Measurements from ENCODE around the gene BMPR2. TPM values are rescaled to one million over a fixed set of nuclear protein-coding genes. Genes with fewer than 3 reads are reported as not detected.
A peak's percentile ranks its signal among the peaks of the same experiment; 100 is the strongest.

BMPR2 gene
- total and polyA plus RNA-seq, 2 of the 8 experiments (the other 6 are each of a cell fraction or from before 2014, with no cell fraction given): 5.5 to 19.8 TPM

DNA sequence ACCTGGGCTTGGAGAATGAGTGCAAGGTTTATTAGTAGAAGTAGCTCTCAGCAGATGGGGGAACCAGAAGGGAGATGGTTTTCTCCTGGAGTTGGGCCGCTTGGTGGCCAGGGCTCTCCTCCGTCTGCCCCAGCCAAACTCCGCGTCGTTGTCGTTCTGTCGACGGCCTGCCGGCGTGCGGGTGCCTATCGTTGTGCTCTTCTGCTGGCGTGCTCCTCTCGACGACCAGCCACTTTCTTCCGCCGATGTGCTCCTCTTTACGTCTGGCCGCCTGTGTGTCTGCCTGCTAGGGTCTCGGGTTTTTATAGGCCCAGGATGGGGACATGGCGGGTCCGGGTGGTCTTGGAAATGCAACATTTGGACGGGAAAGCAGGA lies 119.1 kb downstream of the BMPR2 start:
- H3K4me3 ChIP-seq (ENCODE audit: extremely low read depth in 1 of 4, insufficient read depth in 2 of 4, low read depth in 3 of 4, low read length in 4 of 4): no peak overlapping the region
- no peaks in the 10 kb centered on the region for H3K79me1 ChIP-seq (ENCODE audit: low read depth, low read length)
- no peak overlapping the region for H3K14ac ChIP-seq (ENCODE audit: insufficient read length)
- H3K36me3 ChIP-seq (ENCODE audit: control insufficient read depth in 2 of 4, insufficient read depth in 4 of 4, low read length in 3 of 4): peaks cover 0 to 2% (median 0%) of the 10 kb centered on the region in 4 experiments; a peak in 1 of 8 replicates
- H3K4ac ChIP-seq (replicated peaks; ENCODE audit: insufficient read length, low read depth, low read length): no peak overlapping the region
- H2BK20ac ChIP-seq (ENCODE audit: low read length): no peak overlapping the region
- 78% methylated on average over 23 of the region's 23 CpGs; no CpG with 5 or more reads in 1 of the 2 experiments for WGBS, 2 experiments (ENCODE audit: extremely low coverage in 1 of 2, insufficient coverage in 1 of 2, insufficient read length in 1 of 2, insufficient replicate concordance in 2 of 2, low coverage in 1 of 2, low lambda C conversion rate in 2 of 2, missing lambda C conversion rate in 1 of 2)
- no peak overlapping the region for H4K91ac ChIP-seq (replicated peaks; ENCODE audit: insufficient read length, low read length)
- ChIA-PET CTCF (ENCODE audit: partially characterized antibody) (interaction anchor here (0.6 to 1.6 kb wide), 7 partner anchors 8 to 1104 kb away, joined by 3 to 4 read pairs (median 3); no protein-coding TSS in a partner anchor), POLR2A (ENCODE audit: partially characterized antibody) (no interaction called here)
- no peaks in the 10 kb centered on the region for H3K23me2 ChIP-seq (ENCODE audit: low read depth, low read length)
- no peaks in the 10 kb centered on the region for H3K79me2 ChIP-seq (ENCODE audit: control insufficient read depth in 1 of 2, insufficient read depth in 2 of 2, low read length in 2 of 2)
- H4K5ac ChIP-seq (ENCODE audit: insufficient read length, low read depth, low read length): no peak overlapping the region
- no peak overlapping the region for H3K9ac ChIP-seq (replicated peaks in 1 of 4; ENCODE audit: extremely low read depth in 1 of 4, low read depth in 3 of 4, low read length in 3 of 4)
- no peak overlapping the region for H3K27ac ChIP-seq (ENCODE audit: low read depth, low read length)
- H2AFZ ChIP-seq (ENCODE audit: low read length): no peak overlapping the region
- no peak overlapping the region for H2BK120ac ChIP-seq (replicated peaks; ENCODE audit: low read depth, low read length)
- H3K9me3 ChIP-seq (ENCODE audit: insufficient read depth in 2 of 2, low read depth in 1 of 2, low read length in 1 of 2): no peaks in the 10 kb centered on the region
- H4K20me1 ChIP-seq (replicated peaks in 1 of 2; ENCODE audit: control insufficient read depth in 1 of 2, insufficient read depth in 2 of 2, low read length in 2 of 2): no peaks in the 10 kb centered on the region
- H3K56ac ChIP-seq (replicated peaks; ENCODE audit: insufficient read length, low read depth, low read length): no peak overlapping the region
- H2AK5ac ChIP-seq (ENCODE audit: low read depth, low read length): no peak overlapping the region
- no peak overlapping the region for H3K4me2 ChIP-seq (ENCODE audit: insufficient read depth in 1 of 2, low read depth in 2 of 2, low read length in 2 of 2)
- no peak overlapping the region for H2BK5ac ChIP-seq (ENCODE audit: low read depth, low read length)
- DNase-seq (ENCODE audit: low read depth in 1 of 2, low spot score in 2 of 2) (peak in 1 of 2 experiments; percentile 54), FAIRE-seq (no peak)
- no peaks in the 10 kb centered on the region for H3K27me3 ChIP-seq (replicated peaks in 1 of 4; ENCODE audit: control insufficient read depth in 3 of 4, extremely low read depth in 1 of 4, insufficient read depth in 3 of 4, low read length in 3 of 4)
- H3K18ac ChIP-seq (ENCODE audit: extremely low read depth, low read length): 0 out of 2 replicates have a peak overlapping the region, but pooled peaks have one; percentile 60
- no peak overlapping the region for H2BK12ac ChIP-seq (ENCODE audit: low read depth, low read length)
- no peak overlapping the region for H3K23ac ChIP-seq (ENCODE audit: insufficient read length)
- no peak overlapping the region for H4K8ac ChIP-seq (ENCODE audit: extremely low read depth, insufficient read depth, low read length)
- H3K4me1 ChIP-seq (replicated peaks in 1 of 4; ENCODE audit: control insufficient read depth in 3 of 4, insufficient read depth in 4 of 4, low read length in 3 of 4): peaks cover 1 to 5% (median 4%) of the 10 kb centered on the region in 4 experiments; a peak in 5 of 7 replicates
- H2BK15ac ChIP-seq (ENCODE audit: low read length): no peak overlapping the region
- no peak for TF ChIP-seq TAF1 (IDR thresholded peaks at IDR 0.05; ENCODE audit: low read depth, low read length)
- TF ChIP-seq POU5F1 (IDR thresholded peaks at IDR 0.05; ENCODE audit: low read depth, low read length): no peak
- no peak for TF ChIP-seq GTF2F1 (IDR thresholded peaks at IDR 0.05; ENCODE audit: borderline replicate concordance, low read depth, low read length)
- no peak for TF ChIP-seq TBP (IDR thresholded peaks at IDR 0.05; ENCODE audit: low read depth, low read length)
- TF ChIP-seq SP1 (IDR thresholded peaks at IDR 0.05; ENCODE audit: low read depth, low read length): no peak
- TF ChIP-seq KDM1A (IDR thresholded peaks at IDR 0.05; ENCODE audit: borderline replicate concordance, low read length): no peak
- no peak for TF ChIP-seq BACH1 (IDR thresholded peaks at IDR 0.05; ENCODE audit: low read length)
- TF ChIP-seq MAFK (IDR thresholded peaks at IDR 0.05; ENCODE audit: low read depth, low read length): no peak
- no peak for TF ChIP-seq POLR2AphosphoS5 (IDR thresholded peaks at IDR 0.05; ENCODE audit: low read depth, low read length)
- no peak for TF ChIP-seq SUZ12 (IDR thresholded peaks at IDR 0.05; ENCODE audit: low read length)
- no peak for TF ChIP-seq NRF1 (IDR thresholded peaks at IDR 0.05; ENCODE audit: low read depth, low read length)
- TF ChIP-seq RFX5 (IDR thresholded peaks at IDR 0.05; ENCODE audit: borderline replicate concordance, low read depth, low read length): no peak
- TF ChIP-seq CBX8 (IDR thresholded peaks at IDR 0.05; ENCODE audit: borderline replicate concordance, low read depth, low read length): no peak
- no peak for TF ChIP-seq RXRA (IDR thresholded peaks at IDR 0.05; ENCODE audit: insufficient read depth, low read depth, low read length)
- no peak for TF ChIP-seq CHD1 (IDR thresholded peaks at IDR 0.05; ENCODE audit: low read depth, low read length)
- no peak for TF ChIP-seq KDM4A (IDR thresholded peaks at IDR 0.05; ENCODE audit: low read depth, low read length, severe bottlenecking)
- TF ChIP-seq CREB1 (IDR thresholded peaks at IDR 0.05): no peak
